ENCODE results near the gene CACNG8.

DNA sequence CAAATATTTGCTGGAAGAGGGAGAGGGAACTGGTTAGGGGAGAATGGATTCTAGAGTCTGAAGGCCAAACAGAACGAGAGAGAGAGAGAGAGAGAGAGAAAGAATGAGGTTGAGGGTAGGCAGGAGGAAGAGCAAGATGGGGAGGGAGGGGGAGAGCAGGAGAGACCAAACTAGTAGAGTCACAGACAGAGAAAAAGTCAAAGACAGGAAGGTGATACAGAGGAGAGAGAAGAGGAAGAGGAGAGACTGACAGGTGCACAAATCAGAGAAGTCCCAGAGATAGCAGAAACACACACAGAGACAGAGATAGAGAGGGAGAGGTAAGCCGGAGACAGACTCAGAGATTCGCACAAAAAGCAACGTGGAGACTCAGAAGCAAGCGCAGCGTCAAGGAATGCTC is 23.1 kb downstream of the CACNG8 start:
- TF ChIP-seq, protein P1, sequence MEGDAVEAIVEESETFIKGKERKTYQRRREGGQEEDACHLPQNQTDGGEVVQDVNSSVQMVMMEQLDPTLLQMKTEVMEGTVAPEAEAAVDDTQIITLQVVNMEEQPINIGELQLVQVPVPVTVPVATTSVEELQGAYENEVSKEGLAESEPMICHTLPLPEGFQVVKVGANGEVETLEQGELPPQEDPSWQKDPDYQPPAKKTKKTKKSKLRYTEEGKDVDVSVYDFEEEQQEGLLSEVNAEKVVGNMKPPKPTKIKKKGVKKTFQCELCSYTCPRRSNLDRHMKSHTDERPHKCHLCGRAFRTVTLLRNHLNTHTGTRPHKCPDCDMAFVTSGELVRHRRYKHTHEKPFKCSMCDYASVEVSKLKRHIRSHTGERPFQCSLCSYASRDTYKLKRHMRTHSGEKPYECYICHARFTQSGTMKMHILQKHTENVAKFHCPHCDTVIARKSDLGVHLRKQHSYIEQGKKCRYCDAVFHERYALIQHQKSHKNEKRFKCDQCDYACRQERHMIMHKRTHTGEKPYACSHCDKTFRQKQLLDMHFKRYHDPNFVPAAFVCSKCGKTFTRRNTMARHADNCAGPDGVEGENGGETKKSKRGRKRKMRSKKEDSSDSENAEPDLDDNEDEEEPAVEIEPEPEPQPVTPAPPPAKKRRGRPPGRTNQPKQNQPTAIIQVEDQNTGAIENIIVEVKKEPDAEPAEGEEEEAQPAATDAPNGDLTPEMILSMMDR (IDR thresholded peaks at IDR 0.05): no peak
- TF ChIP-seq POLR2AphosphoS5 (IDR thresholded peaks at IDR 0.05) (no peak), EP300 (IDR thresholded peaks at IDR 0.05) (no peak), POLR2A (IDR thresholded peaks at IDR 0.05) (no peak)

Data from stomach (tissue), 4 donors.